Measurements from ENCODE around the gene GTPBP3. TPM values are rescaled to one million over a fixed set of nuclear protein-coding genes. Genes with fewer than 3 reads are reported as not detected.
A peak's percentile ranks its signal among the peaks of the same experiment; 100 is the strongest.

The GTPBP3 gene
- total and polyA plus RNA-seq, 2 of the 13 experiments (the other 11 are each of a cell fraction or from before 2014, with no cell fraction given) = 17.5 to 30.0 TPM

DNA sequence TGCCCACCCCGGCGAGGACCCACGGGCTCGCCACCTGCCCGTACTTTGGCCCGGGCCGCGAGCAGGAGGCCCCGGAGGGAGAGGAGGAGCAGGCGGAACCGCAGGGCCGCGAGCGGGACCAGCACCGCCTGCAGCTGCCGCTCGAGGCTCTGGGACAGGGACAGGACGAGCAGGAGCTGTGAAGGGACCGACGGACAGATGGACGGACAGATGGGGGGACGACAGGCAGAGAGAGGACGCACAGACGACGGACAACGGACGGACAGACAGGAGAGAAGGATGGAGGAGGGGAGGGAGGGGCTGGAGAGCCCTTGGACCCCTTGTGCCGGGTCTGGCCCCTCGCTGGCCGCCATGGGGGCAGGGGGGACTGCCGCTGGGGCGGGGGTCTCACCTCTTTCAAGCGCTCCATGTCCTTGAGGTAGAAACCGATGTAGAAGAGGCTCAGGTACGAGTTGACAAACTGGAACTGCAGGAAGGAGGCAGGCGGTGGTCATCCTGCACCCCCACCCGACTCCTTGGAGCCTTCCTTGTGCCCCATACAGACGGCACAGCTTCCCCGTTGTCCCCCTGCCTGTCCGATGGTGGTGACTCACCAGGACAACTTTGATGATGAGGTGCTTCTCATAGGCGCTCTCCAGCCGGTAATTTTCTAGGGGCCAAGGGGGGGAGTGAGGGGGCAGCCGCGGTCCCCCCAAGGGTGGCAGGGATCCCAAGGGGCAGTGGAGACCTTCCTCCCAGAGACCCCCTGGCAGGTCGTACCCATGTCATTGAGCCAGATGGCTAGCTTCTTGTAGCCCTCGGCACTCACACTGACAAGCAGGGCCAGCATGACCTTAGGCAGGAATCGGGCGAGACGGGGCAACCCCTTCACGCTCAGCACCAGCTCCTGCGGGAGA is 7.7 kb upstream of the GTPBP3 start:
- BruUV-seq (replicated peaks) = no TSS peak
- no peaks in the 10 kb centered on the region for H3K36me3 ChIP-seq (replicated peaks in 1 of 2; ENCODE audit: control insufficient read depth in 1 of 2, insufficient read depth in 2 of 2, low read length in 2 of 2)
- ChIA-PET CTCF (ENCODE audit: low intra/inter-chr PET ratio, low total read pairs) (no interaction called here), POLR2A (no interaction called here)
- TF ChIP-seq, protein P1, sequence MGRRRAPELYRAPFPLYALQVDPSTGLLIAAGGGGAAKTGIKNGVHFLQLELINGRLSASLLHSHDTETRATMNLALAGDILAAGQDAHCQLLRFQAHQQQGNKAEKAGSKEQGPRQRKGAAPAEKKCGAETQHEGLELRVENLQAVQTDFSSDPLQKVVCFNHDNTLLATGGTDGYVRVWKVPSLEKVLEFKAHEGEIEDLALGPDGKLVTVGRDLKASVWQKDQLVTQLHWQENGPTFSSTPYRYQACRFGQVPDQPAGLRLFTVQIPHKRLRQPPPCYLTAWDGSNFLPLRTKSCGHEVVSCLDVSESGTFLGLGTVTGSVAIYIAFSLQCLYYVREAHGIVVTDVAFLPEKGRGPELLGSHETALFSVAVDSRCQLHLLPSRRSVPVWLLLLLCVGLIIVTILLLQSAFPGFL (CRISPR knock-in tag; IDR thresholded peaks at IDR 0.05) = no peak
- TF ChIP-seq KDM5A (IDR thresholded peaks at IDR 0.05; ENCODE audit: borderline replicate concordance, low read length) (no peak), MED13 (CRISPR knock-in tag; IDR thresholded peaks at IDR 0.05) (no peak), ZNF598 (CRISPR knock-in tag; IDR thresholded peaks at IDR 0.05; ENCODE audit: borderline replicate concordance) (no peak), MAFK (conservative IDR thresholded peaks at IDR 0.05 in 1 of 2, IDR thresholded peaks at IDR 0.05 in 1 of 2; ENCODE audit: low read length in 2 of 2) (no peak), ZNF570 (CRISPR knock-in tag; IDR thresholded peaks at IDR 0.05; ENCODE audit: borderline replicate concordance) (no peak)
- TF ChIP-seq, protein P2, sequence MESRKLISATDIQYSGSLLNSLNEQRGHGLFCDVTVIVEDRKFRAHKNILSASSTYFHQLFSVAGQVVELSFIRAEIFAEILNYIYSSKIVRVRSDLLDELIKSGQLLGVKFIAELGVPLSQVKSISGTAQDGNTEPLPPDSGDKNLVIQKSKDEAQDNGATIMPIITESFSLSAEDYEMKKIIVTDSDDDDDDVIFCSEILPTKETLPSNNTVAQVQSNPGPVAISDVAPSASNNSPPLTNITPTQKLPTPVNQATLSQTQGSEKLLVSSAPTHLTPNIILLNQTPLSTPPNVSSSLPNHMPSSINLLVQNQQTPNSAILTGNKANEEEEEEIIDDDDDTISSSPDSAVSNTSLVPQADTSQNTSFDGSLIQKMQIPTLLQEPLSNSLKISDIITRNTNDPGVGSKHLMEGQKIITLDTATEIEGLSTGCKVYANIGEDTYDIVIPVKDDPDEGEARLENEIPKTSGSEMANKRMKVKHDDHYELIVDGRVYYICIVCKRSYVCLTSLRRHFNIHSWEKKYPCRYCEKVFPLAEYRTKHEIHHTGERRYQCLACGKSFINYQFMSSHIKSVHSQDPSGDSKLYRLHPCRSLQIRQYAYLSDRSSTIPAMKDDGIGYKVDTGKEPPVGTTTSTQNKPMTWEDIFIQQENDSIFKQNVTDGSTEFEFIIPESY (CRISPR knock-in tag; IDR thresholded peaks at IDR 0.05) = peak; percentile 61; the same call in 1 of the 2 replicates
- TF ChIP-seq, protein P3, sequence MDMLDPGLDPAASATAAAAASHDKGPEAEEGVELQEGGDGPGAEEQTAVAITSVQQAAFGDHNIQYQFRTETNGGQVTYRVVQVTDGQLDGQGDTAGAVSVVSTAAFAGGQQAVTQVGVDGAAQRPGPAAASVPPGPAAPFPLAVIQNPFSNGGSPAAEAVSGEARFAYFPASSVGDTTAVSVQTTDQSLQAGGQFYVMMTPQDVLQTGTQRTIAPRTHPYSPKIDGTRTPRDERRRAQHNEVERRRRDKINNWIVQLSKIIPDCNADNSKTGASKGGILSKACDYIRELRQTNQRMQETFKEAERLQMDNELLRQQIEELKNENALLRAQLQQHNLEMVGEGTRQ (IDR thresholded peaks at IDR 0.05; ENCODE audit: low read depth, low read length) = no peak
- TF ChIP-seq, protein P3 (CRISPR knock-in tag; IDR thresholded peaks at IDR 0.05; ENCODE audit: borderline replicate concordance) = no peak
- WGBS (ENCODE audit: low lambda C conversion rate) = 96% methylated on average over 40 of the region's 51 CpGs
- H2AFZ ChIP-seq (ENCODE audit: low read length) = no peak overlapping the region
- H3K27me3 ChIP-seq (ENCODE audit: control insufficient read depth in 1 of 2, insufficient read depth in 2 of 2, low read length in 2 of 2) = no peaks in the 10 kb centered on the region
- no peaks in the 10 kb centered on the region for H3K9me3 ChIP-seq (ENCODE audit: low read length)
- peaks cover 26% of the 10 kb centered on the region for H3K4me1 ChIP-seq (ENCODE audit: insufficient read depth, low read length)
- FAIRE-seq = no peak
- intact Hi-C loops (cut with micrococcal nuclease; ENCODE audit: unreplicated experiment) = no loop called here
- in situ Hi-C loops (cut with HindIII; ENCODE audit: extremely low pct_ligation_motif_present, low pct_unique_long_range_greater_than_20kb) = no loop called here
- H3K27ac ChIP-seq (ENCODE audit: extremely low read length, insufficient read depth, low read length) = no peak overlapping the region
- no peak overlapping the region for H3K4me3 ChIP-seq (replicated peaks in 1 of 3; ENCODE audit: insufficient read depth in 1 of 3, low read depth in 2 of 3, low read length in 3 of 3)
- no peak for ATAC-seq
- no peaks in the 10 kb centered on the region for H4K20me1 ChIP-seq (ENCODE audit: insufficient read depth, low read length)
- no peak overlapping the region for H3K4me2 ChIP-seq (ENCODE audit: low read depth, low read length)
- no peak for DNase-seq (ENCODE audit: low spot score)
- no peaks in the 10 kb centered on the region for H3K79me2 ChIP-seq (ENCODE audit: insufficient read depth, low read length)
- H3K9ac ChIP-seq (ENCODE audit: insufficient read depth, low read depth, low read length) = no peak overlapping the region
